GM12878 (cell line): ENCODE measurements around the gene MRAS. TPM values are rescaled to one million over a fixed set of nuclear protein-coding genes. Genes with fewer than 3 reads are reported as not detected.

Experiments
- ATAC-seq: fragments of 200-7000 bp; cut with Tn5 transposase; 3 replicates; pipeline ENCODE4 v1.9.1; 2020; ENCODE audit warnings: mild to moderate bottlenecking, moderate library complexity
- BruUV-seq: library from RNA; stranded (reverse); fragments of 400-500 nt; replicated peaks from 2 replicates; lab custom pipeline; 2021; lab: Mats Ljungman, UMichigan
- CTCF ChIA-PET: fragments of 300-600 bp; sonication (Branson Sonifier 250); formaldehyde crosslinking; extraction: SDS; loops from one replicate; lab custom pipeline; 2021; ENCODE audit warnings: inconsistent platforms; lab: Yijun Ruan, JAX
- POLR2A ChIA-PET: fragments of 350-600 bp; formaldehyde crosslinking; extraction: SDS; loops from one replicate; lab custom pipeline; 2021; ENCODE audit warnings: inconsistent platforms; lab: Charles Lee
- RAD21 ChIA-PET: fragments of 300-600 bp; sonication (Branson Sonifier 250); formaldehyde crosslinking; loops from one replicate; lab custom pipeline; 2023; ENCODE audit warnings: antibody characterized with exemption; ENCODE audit not compliant: unreplicated experiment; lab: Charles Lee
- SMC1A ChIA-PET: fragments of 300-600 bp; sonication (Branson Sonifier 250); formaldehyde crosslinking; loops from one replicate; lab custom pipeline; 2023; ENCODE audit not compliant: unreplicated experiment, uncharacterized antibody; lab: Charles Lee
- DNase-seq: peaks from one replicate; pipeline ENCODE4 v3.0.0-alpha.2; 2011; ENCODE audit warnings: low read depth, low spot score
- FAIRE-seq: peaks from 3 replicates; lab custom pipeline; 2011; peaks lifted over from hg19 to GRCh38; lab: Jason Lieb, UNC
- H2AFZ ChIP-seq: 2 replicates; pipeline ENCODE4 v1.6.0; 2011; ENCODE audit warnings: low read depth, low read length, control low read depth; ENCODE audit not compliant: control insufficient read depth
- H3K27ac ChIP-seq: 2 replicates; pipeline ENCODE4 v1.5.1; 2011; ENCODE audit warnings: control low read depth; ENCODE audit not compliant: control insufficient read depth, insufficient read depth
- H3K27me3 ChIP-seq, 2 experiments: replicated peaks in 1 of 2; 2 replicates each; pipeline versions ENCODE4 v1.6.0 to v1.6.1; 2011; ENCODE audit warnings: low read length in 1 of 2; ENCODE audit not compliant: control insufficient read depth in 2 of 2, insufficient read depth in 2 of 2
- H3K36me3 ChIP-seq, 2 experiments: 2 replicates each; pipeline ENCODE4 v1.5.1; 2011; ENCODE audit warnings: low read length in 1 of 2; ENCODE audit not compliant: control insufficient read depth in 2 of 2, insufficient read depth in 2 of 2
- H3K4me1 ChIP-seq: 2 replicates; pipeline ENCODE4 v1.6.1; 2011; ENCODE audit warnings: mild to moderate bottlenecking, low read length, moderate library complexity, mixed read lengths; ENCODE audit not compliant: control insufficient read depth, insufficient read depth
- H3K4me2 ChIP-seq: 2 replicates; pipeline ENCODE4 v1.6.0; 2011; ENCODE audit warnings: control low read depth; ENCODE audit not compliant: control insufficient read depth, insufficient read depth
- H3K4me3 ChIP-seq: fragments of 200-600 bp; sonication (generic); 2 replicates; pipeline ENCODE4 v1.5.1; 2016
- H3K79me2 ChIP-seq: 2 replicates; pipeline ENCODE4 v1.6.0; 2011; ENCODE audit warnings: low read length; ENCODE audit not compliant: control insufficient read depth, insufficient read depth
- H3K9ac ChIP-seq: 2 replicates; pipeline ENCODE4 v1.8.0; 2011; ENCODE audit warnings: low read length, control low read depth, mixed read lengths; ENCODE audit not compliant: control insufficient read depth, insufficient read depth
- H3K9me3 ChIP-seq: replicated peaks from 3 replicates; pipeline ENCODE4 v1.5.1; 2011; ENCODE audit warnings: mild to moderate bottlenecking, low read length; ENCODE audit not compliant: control insufficient read depth, insufficient read depth
- H4K20me1 ChIP-seq: 2 replicates; pipeline ENCODE4 v1.6.0; 2011; ENCODE audit not compliant: control insufficient read depth, insufficient read depth
- E2F8 ChIP-seq: fragments of 450-650 bp; IDR thresholded peaks from 2 replicates; pipeline ENCODE4 v1.6.1; 2018; ENCODE audit warnings: mild to moderate bottlenecking, low read depth, moderate library complexity; ENCODE audit not compliant: partially characterized antibody
- EP300 ChIP-seq, 2 experiments: fragments of 150-350 bp in 1 of 2; IDR thresholded peaks; 2 replicates each; pipeline ENCODE4 v1.6.1; 2011 to 2012; ENCODE audit warnings: low read depth in 2 of 2, low read length in 2 of 2, borderline replicate concordance in 1 of 2, improper control_type of control experiment in 1 of 2, inconsistent platforms in 1 of 2; ENCODE audit not compliant: control insufficient read depth in 1 of 2
- KLF5 ChIP-seq: fragments of 450-650 bp; IDR thresholded peaks from 2 replicates; pipeline ENCODE4 v1.6.1; 2014; ENCODE audit warnings: mild to moderate bottlenecking; ENCODE audit not compliant: partially characterized antibody
- LARP7 ChIP-seq: fragments of 450-650 bp; IDR thresholded peaks from 2 replicates; pipeline ENCODE4 v1.6.1; 2017; ENCODE audit warnings: mild to moderate bottlenecking
- NFYA ChIP-seq: IDR thresholded peaks from 2 replicates; pipeline ENCODE4 v1.6.1; 2011; ENCODE audit warnings: low read depth, mild to moderate bottlenecking, low read length, improper control_type of control experiment, borderline replicate concordance
- POLR2AphosphoS5 ChIP-seq: IDR thresholded peaks from 2 replicates; pipeline ENCODE4 v1.6.1; 2011; ENCODE audit warnings: mild to moderate bottlenecking, low read length, inconsistent platforms
- POU2F2 ChIP-seq: IDR thresholded peaks from 3 replicates; pipeline ENCODE4 v1.6.1; 2011; ENCODE audit warnings: low read depth, mild to moderate bottlenecking, low read length, borderline replicate concordance
- RELA ChIP-seq: fragments of 450-650 bp; IDR thresholded peaks from 2 replicates; pipeline ENCODE4 v1.8.0; 2014; ENCODE audit warnings: borderline replicate concordance; ENCODE audit not compliant: partially characterized antibody
- WGBS: methylation state at CpG from one replicate; pipeline ENCODE4 v1.1.6; 2016; ENCODE audit warnings: low lambda C conversion rate; ENCODE audit not compliant: insufficient replicate concordance, insufficient coverage; ENCODE audit errors: missing lambda C conversion rate; 5-methylcytosine and 5-hydroxymethylcytosine counted together
- in situ Hi-C: fragments of 300-500 bp; cut with MboI; formaldehyde crosslinking; loops from 9 replicates; pipeline ENCODE4 v1.14.3; 2018; ENCODE audit warnings: mixed read lengths
- intact Hi-C: fragments of 100-400 bp; cut with micrococcal nuclease; formaldehyde crosslinking; loops from one replicate; pipeline ENCODE4 v1.14.2; 2022; ENCODE audit not compliant: unreplicated experiment
- polyA plus RNA-seq, 11 experiments: library from polyadenylated mRNA; depleted of rRNA in 4 of 11; unstranded in 6 of 11; stranded (reverse) in 5 of 11; fragments of >200 nt; fragmentation: Nextera tagmentation in 4 of 11; fragmentation: Illumina TruSeq in 1 of 11; extraction: Ambion mirVana in 4 of 11; extraction: Trizol in 1 of 11; gene quantifications; 1 replicate in 1 of 11; 2 replicates in 10 of 11; pipeline versions ENCODE4 v1.2.1 to v1.2.3, GENCODE V29; 2011 to 2016; ENCODE audit warnings: inconsistent platforms in 2 of 11, missing spikeins in 2 of 11, low read depth in 1 of 11
- total RNA-seq, 4 experiments: library from RNA; depleted of rRNA in 3 of 4; stranded (reverse); fragments of >200 nt in 3 of 4; fragmentation: Illumina TruSeq in 1 of 4; extraction: Trizol in 1 of 4; gene quantifications; 2 replicates each; pipeline versions ENCODE4 v1.2.1 to v1.2.3, GENCODE V29; 2013 to 2021

Gene MRAS
- total and polyA plus RNA-seq, 10 of the 15 experiments (the other 5 are each of a cell fraction or from before 2014, with no cell fraction given) = 0.01 to 0.44 (median 0.17) TPM; not detected in 6

- no peak overlapping the region for H3K4me2 ChIP-seq
- no peak overlapping the region for H3K27ac ChIP-seq
- no peaks in the 10 kb centered on the region for H3K79me2 ChIP-seq
- RAD21 ChIA-PET = no interaction called here
- ATAC-seq (no peak), FAIRE-seq (no peak), DNase-seq (no peak)
- H3K4me3 ChIP-seq = no peak overlapping the region
- BruUV-seq = no TSS peak
- CTCF ChIA-PET = no interaction called here
- no peaks in the 10 kb centered on the region for H3K4me1 ChIP-seq
- TF ChIP-seq EP300 (IDR thresholded peaks at IDR 0.05; ENCODE audit: borderline replicate concordance in 1 of 2, control insufficient read depth in 1 of 2, low read depth in 2 of 2, low read length in 2 of 2) (no peak), NFYA (no peak), POU2F2 (no peak), LARP7 (no peak), KLF5 (no peak), RELA (no peak), E2F8 (no peak), POLR2AphosphoS5 (no peak)
- H3K27me3 ChIP-seq = peaks cover 0 to 7% of the 10 kb centered on the region in 2 experiments; a peak in 1 of 4 replicates
- 57% methylated on average over 5 of the region's 5 CpGs for WGBS
- H3K9ac ChIP-seq = no peak overlapping the region
- POLR2A ChIA-PET = no interaction called here
- in situ Hi-C loops = no loop called here
- H2AFZ ChIP-seq = no peak overlapping the region
- H4K20me1 ChIP-seq = 0 out of 2 replicates have a peak, but pooled peaks cover 2% of the 10 kb centered on the region
- no peaks in the 10 kb centered on the region for H3K36me3 ChIP-seq
- SMC1A ChIA-PET = no interaction called here
- intact Hi-C loops = no loop called here
- H3K9me3 ChIP-seq = no peaks in the 10 kb centered on the region
Measured at GRCh38 chr3:138381413-138381901, 33.1 kb downstream of the MRAS start.
